RWPE2 (cell line): ENCODE data around the gene ATOH8.

ENCODE experiments used
- ATAC-seq: fragments of 200-7000 bp; cut with Tn5 transposase; 3 replicates; pipeline ENCODE4 v1.9.1; 2021; ENCODE audit warnings: low read depth
- DNase-seq: peaks from one replicate; pipeline ENCODE4 v3.0.0-alpha.2; 2020; ENCODE audit warnings: low spot score
- H3K27ac ChIP-seq: fragments of 450-650 bp; 2 replicates; pipeline ENCODE4 v1.5.1; 2017; ENCODE audit warnings: mild to moderate bottlenecking; ENCODE audit not compliant: poor library complexity, severe bottlenecking
- H3K27me3 ChIP-seq: fragments of 250-450 bp; sonication (Bioruptor Pico); 2 replicates; pipeline ENCODE4 v1.5.1; 2021; ENCODE audit warnings: mild to moderate bottlenecking, moderate library complexity; ENCODE audit not compliant: insufficient read depth, poor library complexity, severe bottlenecking
- H3K36me3 ChIP-seq: fragments of 250-450 bp; sonication (Bioruptor Pico); 2 replicates; pipeline ENCODE4 v1.5.1; 2020; ENCODE audit warnings: low read depth, mild to moderate bottlenecking, moderate library complexity
- H3K4me1 ChIP-seq: fragments of 250-450 bp; sonication (Bioruptor Pico); 2 replicates; pipeline ENCODE4 v1.5.1; 2021; ENCODE audit warnings: mild to moderate bottlenecking, moderate library complexity; ENCODE audit not compliant: insufficient read depth, poor library complexity, severe bottlenecking
- H3K4me3 ChIP-seq: fragments of 250-450 bp; sonication (Bioruptor Pico); 2 replicates; pipeline ENCODE4 v1.5.1; 2021; ENCODE audit warnings: mild to moderate bottlenecking, moderate library complexity; ENCODE audit not compliant: severe bottlenecking
- H3K9me3 ChIP-seq: fragments of 250-450 bp; sonication (Bioruptor Pico); 2 replicates; pipeline ENCODE4 v1.5.1; 2021; ENCODE audit warnings: mild to moderate bottlenecking, moderate library complexity; ENCODE audit not compliant: severe bottlenecking
- CTCF ChIP-seq: fragments of 450-650 bp; IDR thresholded peaks from one replicate; pipeline ENCODE4 v1.5.1; 2017; ENCODE audit warnings: mild to moderate bottlenecking, moderate library complexity; ENCODE audit not compliant: poor library complexity, severe bottlenecking

ATOH8 gene

DNA sequence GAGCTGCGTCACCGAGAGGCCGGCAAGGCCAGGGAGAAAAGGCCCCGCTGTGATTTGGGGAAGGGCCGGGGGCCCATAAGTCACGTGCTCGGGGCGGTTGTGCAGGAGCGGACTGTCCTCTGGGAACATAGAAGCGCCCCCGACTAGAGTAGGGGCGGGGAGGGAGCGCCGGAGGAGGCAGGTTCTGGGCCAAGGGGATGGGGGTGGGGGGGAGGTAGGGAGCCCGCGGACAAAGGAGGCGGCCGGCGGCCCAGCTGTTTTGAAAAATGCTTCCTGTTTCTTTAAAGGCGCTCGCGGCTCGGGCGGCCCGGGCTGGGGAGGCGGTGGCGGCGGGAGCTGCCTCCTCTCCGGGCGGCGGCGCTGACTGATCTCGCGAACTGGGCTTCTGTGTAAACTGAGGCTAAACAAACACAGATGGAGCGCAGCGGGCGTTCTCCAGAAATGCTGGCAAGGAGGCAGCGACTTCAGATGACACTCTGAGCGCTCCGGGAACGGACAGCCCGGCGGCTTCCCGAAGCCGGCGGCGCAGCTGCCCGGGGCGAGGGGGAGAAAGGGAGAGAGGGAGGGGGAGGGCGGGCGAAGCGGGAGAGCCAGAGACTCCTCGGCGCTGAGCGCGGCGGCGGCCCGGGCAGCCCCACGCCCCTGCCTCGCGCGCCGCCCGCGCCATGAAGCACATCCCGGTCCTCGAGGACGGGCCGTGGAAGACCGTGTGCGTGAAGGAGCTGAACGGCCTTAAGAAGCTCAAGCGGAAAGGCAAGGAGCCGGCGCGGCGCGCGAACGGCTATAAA is at the start of gene ATOH8:
Gene ATOH8 (plus strand): TSS at position 467 of the 788 bp plus-strand sequence. CDS start 199 bp downstream, at position 666.
- Histone ChIP-seq H3K36me3 (no peaks in the 10 kb centered on the region), H3K27me3 (peaks cover 64% of the 10 kb centered on the region), H3K27ac (no peak within 1 kb of the TSS), H3K4me1 (no peaks in the 10 kb centered on the region), H3K9me3 (no peaks in the 10 kb centered on the region), H3K4me3 (peak within 1 kb of the TSS; percentile 24)
- DNase-seq (peak; percentile 64), ATAC-seq (peak; percentile 22; the same call in 1 of the 3 replicates)
- no peak for TF ChIP-seq CTCF

DNA sequence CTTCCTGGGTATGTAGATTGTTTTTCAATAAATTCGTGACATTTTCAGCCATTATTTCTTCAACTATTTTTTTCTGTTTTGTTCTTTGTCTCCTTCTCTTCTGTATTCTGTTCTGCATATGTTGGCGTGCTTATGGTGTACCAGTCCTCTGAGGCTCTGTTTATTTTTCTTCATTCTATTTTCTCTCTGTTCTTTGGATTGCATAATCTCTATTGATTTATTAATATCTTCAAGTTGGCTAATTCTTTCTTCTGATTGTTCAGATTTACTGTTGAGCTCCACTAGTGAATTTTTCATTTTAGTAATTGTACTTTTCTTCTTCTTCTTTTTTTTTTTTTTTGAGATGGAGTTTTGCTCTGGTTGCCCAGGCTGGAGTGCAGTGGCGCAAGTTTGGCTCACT is 49.8 kb upstream of the ATOH8 start:
- no peak for TF ChIP-seq CTCF
- no peak for ATAC-seq
- H3K4me3 ChIP-seq: no peak overlapping the region
- H3K36me3 ChIP-seq: no peaks in the 10 kb centered on the region
- peaks cover 36% of the 10 kb centered on the region for H3K4me1 ChIP-seq
- H3K27me3 ChIP-seq: no peaks in the 10 kb centered on the region
- H3K27ac ChIP-seq: no peak overlapping the region
- no peak for DNase-seq
- H3K9me3 ChIP-seq: no peaks in the 10 kb centered on the region

GRCh38 chr2:85704800-85705679 is 48.8 kb upstream of the ATOH8 start:
- Histone ChIP-seq H3K4me3 (no peak overlapping the region), H3K27ac (peak overlapping the region; percentile 31), H3K27me3 (no peaks in the 10 kb centered on the region), H3K9me3 (no peaks in the 10 kb centered on the region), H3K4me1 (peaks cover 36% of the 10 kb centered on the region), H3K36me3 (no peaks in the 10 kb centered on the region)
- no peak for DNase-seq
- no peak for ATAC-seq
- no peak for TF ChIP-seq CTCF

DNA sequence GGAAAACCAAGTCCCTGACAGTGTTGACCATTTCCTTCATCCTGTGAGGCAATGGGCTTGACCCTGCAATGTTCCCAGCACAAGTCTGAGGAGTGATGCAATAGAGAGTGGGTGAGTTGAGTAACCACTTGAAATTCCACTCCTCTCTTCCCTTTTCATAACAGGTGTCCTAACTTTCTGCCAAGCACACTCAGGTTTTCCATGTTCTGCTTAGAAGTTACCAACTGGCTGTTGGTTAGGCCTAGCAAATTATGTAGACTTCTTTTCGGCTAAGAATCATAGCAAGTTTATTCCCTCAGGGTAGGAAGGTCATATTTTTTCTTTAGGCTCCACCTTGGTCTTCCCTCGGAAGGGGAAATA is 48.1 kb upstream of the ATOH8 start:
- no peak for DNase-seq
- Histone ChIP-seq H3K4me1 (peaks cover 36% of the 10 kb centered on the region), H3K36me3 (no peaks in the 10 kb centered on the region), H3K27me3 (no peaks in the 10 kb centered on the region), H3K4me3 (no peak overlapping the region), H3K9me3 (no peaks in the 10 kb centered on the region), H3K27ac (peak overlapping the region; percentile 31)
- ATAC-seq: peak; percentile 60
- TF ChIP-seq CTCF: no peak
